Islet of Langerhans (tissue), 1 donor: ENCODE data around the gene PPP4C.

Source experiments
- FAIRE-seq: peaks from one replicate; lab custom pipeline; 2011; peaks lifted over from hg19 to GRCh38; lab: Jason Lieb, UNC

PPP4C gene

GRCh38 chr16:30083216-30084055, 7.6 kb downstream of the PPP4C start:
- FAIRE-seq, result no peak

GRCh38 chr16:30084096-30084815, 8.5 kb downstream of the PPP4C start:
- FAIRE-seq, result no peak

- FAIRE-seq, result no peak
Observed at GRCh38 chr16:30084816-30085159, 9.0 kb downstream of the PPP4C start.

GRCh38 chr16:30085247-30085646, 9.5 kb downstream of the PPP4C start:
- FAIRE-seq, result no peak

GRCh38 chr16:30085820-30086219, 10.0 kb downstream of the PPP4C start:
- no peak for FAIRE-seq

- FAIRE-seq, result no peak
Observed at GRCh38 chr16:30086291-30087140, 10.7 kb downstream of the PPP4C start.

- no peak for FAIRE-seq
Observed at GRCh38 chr16:30087181-30087898, 11.5 kb downstream of the PPP4C start.

GRCh38 chr16:30088237-30088831, 12.5 kb downstream of the PPP4C start:
- FAIRE-seq, result no peak

GRCh38 chr16:30088832-30089624, 13.2 kb downstream of the PPP4C start:
- FAIRE-seq, result no peak

GRCh38 chr16:30090610-30091331, 15.0 kb downstream of the PPP4C start:
- FAIRE-seq, result no peak

GRCh38 chr16:30091474-30092372, 15.9 kb downstream of the PPP4C start, which contains the start of gene TBX6:
TSS of gene TBX6 (minus strand) at chr16:30091924. CDS start at chr16:30091193, 731 bp downstream.
- no peak for FAIRE-seq

GRCh38 chr16:30092373-30093010, 16.7 kb downstream of the PPP4C start:
- no peak for FAIRE-seq

- no peak for FAIRE-seq
Observed at GRCh38 chr16:30094541-30095165, 18.9 kb downstream of the PPP4C start.

- FAIRE-seq, result no peak
Observed at GRCh38 chr16:30095166-30096078, 19.6 kb downstream of the PPP4C start.

- no peak for FAIRE-seq
Observed at GRCh38 chr16:30096105-30096861, 20.5 kb downstream of the PPP4C start, which contains the start of gene YPEL3. TSS of gene YPEL3 (minus strand) at chr16:30096213. CDS start at chr16:30095482, 731 bp downstream.
